ENCODE measurements around the gene NELL2. TPM values are rescaled to one million over a fixed set of nuclear protein-coding genes. Genes with fewer than 3 reads are reported as not detected.

NELL2 gene
- polyA plus RNA-seq, 1 of the 3 experiments (the other 2 are of a cell fraction), result 0.35 TPM

DNA sequence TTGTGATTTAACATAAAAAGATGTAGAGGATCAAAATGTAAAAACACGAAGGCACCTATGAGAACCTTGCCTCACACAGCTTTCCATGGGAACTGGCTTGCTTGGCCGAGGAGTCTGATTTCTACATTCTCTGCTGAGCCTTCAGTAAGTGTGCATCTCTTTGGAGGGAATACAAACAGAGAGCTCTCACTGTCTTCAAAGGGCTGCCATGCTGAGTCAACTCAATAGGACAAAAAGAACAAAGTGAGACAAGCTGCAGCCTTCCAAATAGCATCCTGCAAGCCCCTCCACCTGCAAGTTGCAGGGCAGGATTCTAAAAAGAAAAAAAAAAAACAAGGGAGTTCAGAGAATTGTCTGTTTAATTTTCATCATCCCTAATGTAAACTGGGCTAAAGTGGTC is 411.9 kb downstream of the NELL2 start:
- H3K4me3 ChIP-seq (ENCODE audit: low read depth in 2 of 2, low read length in 1 of 2), result no peak overlapping the region
- H3K27me3 ChIP-seq (ENCODE audit: insufficient read depth), result no peaks in the 10 kb centered on the region
- H4K20me1 ChIP-seq (ENCODE audit: insufficient read depth), result no peaks in the 10 kb centered on the region
- no peak overlapping the region for H2AFZ ChIP-seq (ENCODE audit: low read depth)
- no peaks in the 10 kb centered on the region for H3K9me3 ChIP-seq
- no peaks in the 10 kb centered on the region for H3F3A ChIP-seq (replicated peaks; ENCODE audit: insufficient read depth)
- no peak overlapping the region for H3K27ac ChIP-seq (ENCODE audit: low read depth in 2 of 2, low read length in 1 of 2)
- TF ChIP-seq FOXM1 (IDR thresholded peaks at IDR 0.05; ENCODE audit: low read depth), result no peak
- no peak for TF ChIP-seq RFX5 (IDR thresholded peaks at IDR 0.05; ENCODE audit: low read length)
- TF ChIP-seq, protein P1, sequence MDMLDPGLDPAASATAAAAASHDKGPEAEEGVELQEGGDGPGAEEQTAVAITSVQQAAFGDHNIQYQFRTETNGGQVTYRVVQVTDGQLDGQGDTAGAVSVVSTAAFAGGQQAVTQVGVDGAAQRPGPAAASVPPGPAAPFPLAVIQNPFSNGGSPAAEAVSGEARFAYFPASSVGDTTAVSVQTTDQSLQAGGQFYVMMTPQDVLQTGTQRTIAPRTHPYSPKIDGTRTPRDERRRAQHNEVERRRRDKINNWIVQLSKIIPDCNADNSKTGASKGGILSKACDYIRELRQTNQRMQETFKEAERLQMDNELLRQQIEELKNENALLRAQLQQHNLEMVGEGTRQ (IDR thresholded peaks at IDR 0.05; ENCODE audit: borderline replicate concordance, low read depth, low read length), result no peak
- TF ChIP-seq, protein P2, sequence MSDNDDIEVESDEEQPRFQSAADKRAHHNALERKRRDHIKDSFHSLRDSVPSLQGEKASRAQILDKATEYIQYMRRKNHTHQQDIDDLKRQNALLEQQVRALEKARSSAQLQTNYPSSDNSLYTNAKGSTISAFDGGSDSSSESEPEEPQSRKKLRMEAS (IDR thresholded peaks at IDR 0.05; ENCODE audit: low read depth), result no peak
- no peak for TF ChIP-seq TEAD4 (IDR thresholded peaks at IDR 0.05; ENCODE audit: borderline replicate concordance, insufficient read depth)
- TF ChIP-seq, protein P3, sequence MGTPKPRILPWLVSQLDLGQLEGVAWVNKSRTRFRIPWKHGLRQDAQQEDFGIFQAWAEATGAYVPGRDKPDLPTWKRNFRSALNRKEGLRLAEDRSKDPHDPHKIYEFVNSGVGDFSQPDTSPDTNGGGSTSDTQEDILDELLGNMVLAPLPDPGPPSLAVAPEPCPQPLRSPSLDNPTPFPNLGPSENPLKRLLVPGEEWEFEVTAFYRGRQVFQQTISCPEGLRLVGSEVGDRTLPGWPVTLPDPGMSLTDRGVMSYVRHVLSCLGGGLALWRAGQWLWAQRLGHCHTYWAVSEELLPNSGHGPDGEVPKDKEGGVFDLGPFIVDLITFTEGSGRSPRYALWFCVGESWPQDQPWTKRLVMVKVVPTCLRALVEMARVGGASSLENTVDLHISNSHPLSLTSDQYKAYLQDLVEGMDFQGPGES (IDR thresholded peaks at IDR 0.05; ENCODE audit: low read depth, low read length), result no peak
- no peak for TF ChIP-seq GATA2 (CRISPR knock-in tag; IDR thresholded peaks at IDR 0.05)
- TF ChIP-seq, protein P4, sequence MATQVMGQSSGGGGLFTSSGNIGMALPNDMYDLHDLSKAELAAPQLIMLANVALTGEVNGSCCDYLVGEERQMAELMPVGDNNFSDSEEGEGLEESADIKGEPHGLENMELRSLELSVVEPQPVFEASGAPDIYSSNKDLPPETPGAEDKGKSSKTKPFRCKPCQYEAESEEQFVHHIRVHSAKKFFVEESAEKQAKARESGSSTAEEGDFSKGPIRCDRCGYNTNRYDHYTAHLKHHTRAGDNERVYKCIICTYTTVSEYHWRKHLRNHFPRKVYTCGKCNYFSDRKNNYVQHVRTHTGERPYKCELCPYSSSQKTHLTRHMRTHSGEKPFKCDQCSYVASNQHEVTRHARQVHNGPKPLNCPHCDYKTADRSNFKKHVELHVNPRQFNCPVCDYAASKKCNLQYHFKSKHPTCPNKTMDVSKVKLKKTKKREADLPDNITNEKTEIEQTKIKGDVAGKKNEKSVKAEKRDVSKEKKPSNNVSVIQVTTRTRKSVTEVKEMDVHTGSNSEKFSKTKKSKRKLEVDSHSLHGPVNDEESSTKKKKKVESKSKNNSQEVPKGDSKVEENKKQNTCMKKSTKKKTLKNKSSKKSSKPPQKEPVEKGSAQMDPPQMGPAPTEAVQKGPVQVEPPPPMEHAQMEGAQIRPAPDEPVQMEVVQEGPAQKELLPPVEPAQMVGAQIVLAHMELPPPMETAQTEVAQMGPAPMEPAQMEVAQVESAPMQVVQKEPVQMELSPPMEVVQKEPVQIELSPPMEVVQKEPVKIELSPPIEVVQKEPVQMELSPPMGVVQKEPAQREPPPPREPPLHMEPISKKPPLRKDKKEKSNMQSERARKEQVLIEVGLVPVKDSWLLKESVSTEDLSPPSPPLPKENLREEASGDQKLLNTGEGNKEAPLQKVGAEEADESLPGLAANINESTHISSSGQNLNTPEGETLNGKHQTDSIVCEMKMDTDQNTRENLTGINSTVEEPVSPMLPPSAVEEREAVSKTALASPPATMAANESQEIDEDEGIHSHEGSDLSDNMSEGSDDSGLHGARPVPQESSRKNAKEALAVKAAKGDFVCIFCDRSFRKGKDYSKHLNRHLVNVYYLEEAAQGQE (IDR thresholded peaks at IDR 0.05; ENCODE audit: low read depth, low read length), result no peak
- TF ChIP-seq FOXJ3 (CRISPR knock-in tag; IDR thresholded peaks at IDR 0.05), result no peak
- TF ChIP-seq POLR2AphosphoS5 (IDR thresholded peaks at IDR 0.05; ENCODE audit: low read depth, low read length), result no peak
- no peak for TF ChIP-seq RXRA (IDR thresholded peaks at IDR 0.05; ENCODE audit: borderline replicate concordance, low read depth)
- 18% methylated on average over 2 of the region's 2 CpGs for WGBS (ENCODE audit: low lambda C conversion rate)
- no peak for DNase-seq
- H3K4me2 ChIP-seq, result no peak overlapping the region
- ChIA-PET CTCF (interaction anchor here (0.8 kb wide), 1 partner anchor 410 kb away, joined by 3 read pairs; no protein-coding TSS in a partner anchor), POLR2A (no interaction called here)
- no peaks in the 10 kb centered on the region for H3K36me3 ChIP-seq (replicated peaks in 1 of 2; ENCODE audit: control insufficient read depth in 1 of 2, insufficient read depth in 2 of 2, low read length in 1 of 2)
- no peak overlapping the region for H3K9ac ChIP-seq
- H3K4me1 ChIP-seq (ENCODE audit: control insufficient read depth in 1 of 2, insufficient read depth in 2 of 2, low read depth in 1 of 2, low read length in 1 of 2), result no peaks in the 10 kb centered on the region
- H3K79me2 ChIP-seq (ENCODE audit: insufficient read depth), result no peaks in the 10 kb centered on the region
- H3K9me2 ChIP-seq, result no peaks in the 10 kb centered on the region

DNA sequence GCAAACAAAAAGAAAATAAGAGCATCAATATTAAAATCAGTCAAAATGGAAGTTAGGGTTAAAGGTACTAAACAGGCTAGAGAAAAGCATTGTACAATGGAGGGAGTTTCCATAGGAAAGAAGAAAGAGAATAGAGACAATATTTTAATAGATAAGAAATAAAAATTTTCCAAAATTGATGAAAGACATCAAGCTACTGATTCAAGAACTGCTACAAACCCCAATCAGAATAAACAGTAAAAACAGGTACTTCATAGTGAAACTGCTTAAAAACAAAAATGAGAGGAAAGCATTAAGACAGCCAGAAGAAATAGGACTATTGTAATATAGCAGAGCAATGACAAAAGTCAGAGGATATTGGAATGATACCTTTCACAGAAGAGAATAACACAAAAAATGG is 413.4 kb downstream of the NELL2 start:
- Histone ChIP-seq H3K27me3 (ENCODE audit: insufficient read depth) (no peaks in the 10 kb centered on the region), H3F3A (replicated peaks; ENCODE audit: insufficient read depth) (no peaks in the 10 kb centered on the region), H3K4me1 (ENCODE audit: control insufficient read depth in 1 of 2, insufficient read depth in 2 of 2, low read depth in 1 of 2, low read length in 1 of 2) (no peaks in the 10 kb centered on the region), H3K9ac (no peak overlapping the region), H3K4me3 (ENCODE audit: low read depth in 2 of 2, low read length in 1 of 2) (no peak overlapping the region), H3K9me2 (no peaks in the 10 kb centered on the region), H3K36me3 (replicated peaks in 1 of 2; ENCODE audit: control insufficient read depth in 1 of 2, insufficient read depth in 2 of 2, low read length in 1 of 2) (no peaks in the 10 kb centered on the region), H3K4me2 (no peak overlapping the region), H3K27ac (ENCODE audit: low read depth in 2 of 2, low read length in 1 of 2) (no peak overlapping the region), H4K20me1 (ENCODE audit: insufficient read depth) (no peaks in the 10 kb centered on the region), H3K79me2 (ENCODE audit: insufficient read depth) (no peaks in the 10 kb centered on the region), H2AFZ (ENCODE audit: low read depth) (no peak overlapping the region), H3K9me3 (no peaks in the 10 kb centered on the region)
- no peak for DNase-seq
- TF ChIP-seq, protein P4 (IDR thresholded peaks at IDR 0.05; ENCODE audit: low read depth, low read length), result no peak
- CTCF ChIA-PET, result no interaction called here
- POLR2A ChIA-PET, result no interaction called here

Measured in SK-N-SH (cell line).